Upper lobe of right lung (tissue), 1 donor: ENCODE data around the gene CBX2. TPM values are rescaled to one million over a fixed set of nuclear protein-coding genes. Genes with fewer than 3 reads are reported as not detected.

Experiments used
- ATAC-seq: fragments of 200-7000 bp; cut with Tn5 transposase; one replicate; pipeline ENCODE4 v1.9.1; 2020; ENCODE audit warnings: mild to moderate bottlenecking, moderate library complexity
- DNase-seq: peaks from one replicate; pipeline ENCODE4 v3.0.0-alpha.2; 2020
- H3K27ac ChIP-seq: fragments of 200-600 bp; one replicate; pipeline ENCODE4 v1.8.0; 2022
- H3K27me3 ChIP-seq: fragments of 200-600 bp; one replicate; pipeline ENCODE4 v1.8.0; 2022; ENCODE audit warnings: mild to moderate bottlenecking
- H3K36me3 ChIP-seq: fragments of 200-600 bp; one replicate; pipeline ENCODE4 v1.8.0; 2022
- H3K4me1 ChIP-seq: fragments of 200-600 bp; one replicate; pipeline ENCODE4 v1.8.0; 2022
- H3K4me3 ChIP-seq: fragments of 200-600 bp; one replicate; pipeline ENCODE4 v1.8.0; 2022; ENCODE audit warnings: mild to moderate bottlenecking
- H3K9me3 ChIP-seq: fragments of 200-600 bp; one replicate; pipeline ENCODE4 v1.8.0; 2022
- intact Hi-C: fragments of 100-400 bp; cut with DNase I; formaldehyde crosslinking; loops from one replicate; pipeline ENCODE4 v1.11.0; 2022
- total RNA-seq: library from RNA; stranded (reverse); fragmentation: NEBNext Ultra II Directional; extraction: Animal tissue kit (Norgen Biotek cat#: 25700); gene quantifications from one replicate; pipeline ENCODE4 v1.2.1, GENCODE V29; 2021
- TF ChIP-seq, protein P1 (sequence below): fragments of 200-600 bp; IDR thresholded peaks from one replicate; pipeline ENCODE4 v1.8.0; 2022; ENCODE audit warnings: antibody characterized with exemption
- donor health status: DM: no; HTN: yes; CAD: no; lungs with severe emphysema.

The CBX2 gene
- total RNA-seq, 1 donor from 2014 or later, result 3.4 TPM

- intact Hi-C loops, result loop anchor here (10.0 kb wide), 2 partner anchors 133 to 193 kb away; no protein-coding TSS in a partner anchor
- no peaks in the 10 kb centered on the region for H3K36me3 ChIP-seq
- peaks cover 54% of the 10 kb centered on the region for H3K27me3 ChIP-seq
- no peak overlapping the region for H3K4me3 ChIP-seq
- peaks cover 11% of the 10 kb centered on the region for H3K4me1 ChIP-seq
- no peak overlapping the region for H3K27ac ChIP-seq
- DNase-seq, result peak; percentile 56
- ATAC-seq, result no peak
- H3K9me3 ChIP-seq, result no peaks in the 10 kb centered on the region
- TF ChIP-seq, protein P1, sequence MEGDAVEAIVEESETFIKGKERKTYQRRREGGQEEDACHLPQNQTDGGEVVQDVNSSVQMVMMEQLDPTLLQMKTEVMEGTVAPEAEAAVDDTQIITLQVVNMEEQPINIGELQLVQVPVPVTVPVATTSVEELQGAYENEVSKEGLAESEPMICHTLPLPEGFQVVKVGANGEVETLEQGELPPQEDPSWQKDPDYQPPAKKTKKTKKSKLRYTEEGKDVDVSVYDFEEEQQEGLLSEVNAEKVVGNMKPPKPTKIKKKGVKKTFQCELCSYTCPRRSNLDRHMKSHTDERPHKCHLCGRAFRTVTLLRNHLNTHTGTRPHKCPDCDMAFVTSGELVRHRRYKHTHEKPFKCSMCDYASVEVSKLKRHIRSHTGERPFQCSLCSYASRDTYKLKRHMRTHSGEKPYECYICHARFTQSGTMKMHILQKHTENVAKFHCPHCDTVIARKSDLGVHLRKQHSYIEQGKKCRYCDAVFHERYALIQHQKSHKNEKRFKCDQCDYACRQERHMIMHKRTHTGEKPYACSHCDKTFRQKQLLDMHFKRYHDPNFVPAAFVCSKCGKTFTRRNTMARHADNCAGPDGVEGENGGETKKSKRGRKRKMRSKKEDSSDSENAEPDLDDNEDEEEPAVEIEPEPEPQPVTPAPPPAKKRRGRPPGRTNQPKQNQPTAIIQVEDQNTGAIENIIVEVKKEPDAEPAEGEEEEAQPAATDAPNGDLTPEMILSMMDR, result no peak
Observed at GRCh38 chr17:79781736-79782575, 4.0 kb downstream of the CBX2 start.

DNA sequence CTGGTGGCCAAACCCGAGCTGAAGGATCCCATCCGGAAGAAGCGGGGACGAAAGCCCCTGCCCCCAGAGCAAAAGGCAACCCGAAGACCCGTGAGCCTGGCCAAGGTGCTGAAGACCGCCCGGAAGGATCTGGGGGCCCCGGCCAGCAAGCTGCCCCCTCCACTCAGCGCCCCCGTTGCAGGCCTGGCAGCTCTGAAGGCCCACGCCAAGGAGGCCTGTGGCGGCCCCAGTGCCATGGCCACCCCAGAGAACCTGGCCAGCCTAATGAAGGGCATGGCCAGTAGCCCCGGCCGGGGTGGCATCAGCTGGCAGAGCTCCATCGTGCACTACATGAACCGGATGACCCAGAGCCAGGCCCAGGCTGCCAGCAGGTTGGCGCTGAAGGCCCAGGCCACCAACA lies 5.9 kb downstream of the CBX2 start:
- H3K4me3 ChIP-seq, result no peak overlapping the region
- H3K4me1 ChIP-seq, result peaks cover 2% of the 10 kb centered on the region
- H3K27ac ChIP-seq, result no peak overlapping the region
- ATAC-seq (no peak), DNase-seq (peak; percentile 57)
- peaks cover 58% of the 10 kb centered on the region for H3K27me3 ChIP-seq
- intact Hi-C loops, result loop anchor here (10.0 kb wide), 2 partner anchors 131 to 191 kb away; no protein-coding TSS in a partner anchor
- H3K36me3 ChIP-seq, result no peaks in the 10 kb centered on the region
- TF ChIP-seq, protein P1, result no peak
- H3K9me3 ChIP-seq, result no peaks in the 10 kb centered on the region

GRCh38 chr17:79784353-79785016 lies 6.5 kb downstream of the CBX2 start:
- Histone ChIP-seq H3K27ac (no peak overlapping the region), H3K4me1 (peaks cover 2% of the 10 kb centered on the region), H3K4me3 (no peak overlapping the region), H3K27me3 (peaks cover 61% of the 10 kb centered on the region), H3K36me3 (no peaks in the 10 kb centered on the region), H3K9me3 (no peaks in the 10 kb centered on the region)
- DNase-seq, result no peak
- TF ChIP-seq, protein P1, result no peak
- intact Hi-C loops, result loop anchor here (10.0 kb wide), 2 partner anchors 130 to 190 kb away; no protein-coding TSS in a partner anchor
- no peak for ATAC-seq

DNA sequence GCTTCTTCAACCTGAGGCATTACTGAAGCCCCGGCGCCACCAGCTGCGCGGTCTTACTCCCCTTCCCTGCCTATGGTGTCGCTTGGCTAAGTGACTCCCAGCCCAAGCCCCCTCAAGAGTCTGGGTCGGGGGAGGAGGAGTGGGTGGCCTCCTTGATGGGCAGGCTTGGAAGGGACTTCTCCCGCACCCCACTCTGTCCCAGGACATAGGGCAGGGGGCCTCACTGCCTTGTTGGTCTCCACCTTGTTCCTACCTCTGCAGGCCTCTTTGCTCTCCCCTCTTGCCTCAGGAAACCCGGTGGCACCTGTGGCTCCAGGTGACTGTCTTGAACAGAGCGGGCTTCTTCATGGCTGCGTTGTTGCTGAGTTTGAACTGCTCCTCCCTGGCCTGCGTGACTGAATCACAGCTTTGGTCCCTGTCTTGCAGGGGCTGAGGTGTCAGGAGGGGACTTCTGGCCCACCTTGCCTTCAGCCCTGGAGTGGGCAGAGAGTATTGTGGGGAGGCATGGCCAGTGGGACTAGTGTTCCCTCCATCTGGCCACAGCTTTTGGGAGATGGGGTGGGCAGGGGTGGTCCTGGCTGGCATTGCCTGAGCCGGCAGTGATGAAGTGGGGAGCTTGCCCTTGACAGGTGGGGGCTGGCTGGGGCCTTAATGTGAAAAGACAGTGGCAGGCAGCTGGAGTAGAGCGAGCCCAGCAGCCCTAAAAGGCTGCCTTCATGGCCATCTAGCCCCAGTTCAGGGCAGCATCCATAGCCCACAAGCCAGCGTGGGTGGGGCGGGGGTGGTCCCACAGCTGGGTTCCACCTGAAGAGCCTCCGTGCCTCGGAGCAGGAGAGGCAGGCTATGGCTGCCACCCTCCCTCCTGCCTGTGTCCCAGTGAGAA lies 7.3 kb downstream of the CBX2 start:
- H3K4me1 ChIP-seq, result peaks cover 9% of the 10 kb centered on the region
- peaks cover 69% of the 10 kb centered on the region for H3K27me3 ChIP-seq
- no peak for DNase-seq
- H3K27ac ChIP-seq, result no peak overlapping the region
- TF ChIP-seq, protein P1, result no peak
- no peaks in the 10 kb centered on the region for H3K36me3 ChIP-seq
- intact Hi-C loops, result loop anchor here (10.0 kb wide), 2 partner anchors 130 to 190 kb away; no protein-coding TSS in a partner anchor
- ATAC-seq, result no peak
- H3K4me3 ChIP-seq, result no peak overlapping the region
- no peaks in the 10 kb centered on the region for H3K9me3 ChIP-seq
